ENCODE data around the gene RELN.
"Not testable (repeated sequence)": the region's sequence is repeated elsewhere in the genome, so short reads cannot be mapped to it uniquely, and the experiment has no call there.

Gene RELN

GRCh38 chr7:103533761-103534160, 455.7 kb downstream of the RELN start:
- H3K4me3 ChIP-seq (ENCODE audit: low read depth, low read length): no peak overlapping the region

- no peak overlapping the region for H3K4me3 ChIP-seq (ENCODE audit: low read depth, low read length)
Observed at GRCh38 chr7:103532955-103533354, 456.5 kb downstream of the RELN start.

- H3K4me3 ChIP-seq (ENCODE audit: low read depth, low read length): no peak overlapping the region
Observed at GRCh38 chr7:103528152-103528551, 461.3 kb downstream of the RELN start.

GRCh38 chr7:103525937-103526336, 463.5 kb downstream of the RELN start:
- no peak overlapping the region for H3K4me3 ChIP-seq (ENCODE audit: low read depth, low read length)

GRCh38 chr7:103524042-103524907, 465.2 kb downstream of the RELN start:
- H3K4me3 ChIP-seq (ENCODE audit: low read depth, low read length): no peak overlapping the region

- H3K4me3 ChIP-seq (ENCODE audit: low read depth, low read length): no peak overlapping the region
Observed at GRCh38 chr7:103521937-103522336, 467.5 kb downstream of the RELN start.

GRCh38 chr7:103504505-103505135, 484.8 kb downstream of the RELN start:
- no peak overlapping the region for H3K4me3 ChIP-seq (ENCODE audit: low read depth, low read length)

- no peak overlapping the region for H3K4me3 ChIP-seq (ENCODE audit: low read depth, low read length)
Observed at GRCh38 chr7:103501206-103501605, 488.3 kb downstream of the RELN start.

- no peak overlapping the region for H3K4me3 ChIP-seq (ENCODE audit: low read depth, low read length)
Observed at GRCh38 chr7:103499976-103500375, 489.5 kb downstream of the RELN start.

- no peak overlapping the region for H3K4me3 ChIP-seq (ENCODE audit: low read depth, low read length)
Observed at GRCh38 chr7:103487419-103487818, 502.0 kb downstream of the RELN start.

- not testable (repeated sequence) for H3K4me3 ChIP-seq (ENCODE audit: low read depth, low read length)
Observed at GRCh38 chr7:103486873-103487272, 502.6 kb downstream of the RELN start.

GRCh38 chr7:103480771-103481170, 508.7 kb downstream of the RELN start:
- no peak overlapping the region for H3K4me3 ChIP-seq (ENCODE audit: low read depth, low read length)

GRCh38 chr7:103474956-103475355, 514.5 kb downstream of the RELN start:
- no peak overlapping the region for H3K4me3 ChIP-seq (ENCODE audit: low read depth, low read length)

- H3K4me3 ChIP-seq (ENCODE audit: low read depth, low read length): no peak overlapping the region
Observed at GRCh38 chr7:103469095-103469948, 520.1 kb downstream of the RELN start.

- no peak overlapping the region for H3K4me3 ChIP-seq (ENCODE audit: low read depth, low read length)
Observed at GRCh38 chr7:103466814-103467213, 522.6 kb downstream of the RELN start.

- no peak overlapping the region for H3K4me3 ChIP-seq (ENCODE audit: low read depth, low read length)
Observed at GRCh38 chr7:103462358-103462757, 527.1 kb downstream of the RELN start.

- no peak overlapping the region for H3K4me3 ChIP-seq (ENCODE audit: low read depth, low read length)
Observed at GRCh38 chr7:103447073-103447960, 542.1 kb downstream of the RELN start.

GRCh38 chr7:103446049-103446520, 543.4 kb downstream of the RELN start, which contains the start of gene SLC26A5:
Gene SLC26A5, minus strand, starts transcription at chr7:103446207. Its CDS starts 24,693 bp downstream, at chr7:103421514.
- peak within 1 kb of the TSS; percentile 20 for H3K4me3 ChIP-seq (ENCODE audit: low read depth, low read length)

- H3K4me3 ChIP-seq (ENCODE audit: low read depth, low read length): peak overlapping the region; percentile 20
Observed at GRCh38 chr7:103445228-103446048, 544.0 kb downstream of the RELN start.
